Measurements from ENCODE around the gene SLC24A3. TPM values are rescaled to one million over a fixed set of nuclear protein-coding genes. Genes with fewer than 3 reads are reported as not detected.

The SLC24A3 gene
- total RNA-seq, 1 experiment from 2014 or later: not detected

DNA sequence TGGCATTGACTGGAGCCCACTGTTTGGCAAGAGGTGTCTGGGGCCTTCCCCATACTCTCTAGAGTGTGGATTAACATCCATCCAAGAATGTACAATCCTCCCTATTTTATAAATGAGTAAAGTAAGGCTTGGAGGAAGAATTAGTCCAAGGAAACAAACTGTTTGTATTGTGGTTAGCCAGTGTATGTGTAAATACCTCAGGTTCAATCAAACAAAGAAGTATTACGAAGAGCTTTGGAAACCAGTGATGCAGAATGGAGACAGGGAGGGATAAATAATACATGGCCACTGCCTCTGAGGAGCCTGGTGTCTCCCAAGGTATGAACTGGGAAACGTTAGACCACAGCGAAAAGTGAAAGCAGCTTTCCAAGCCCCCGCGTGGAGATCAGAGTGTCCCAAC lies 319.0 kb downstream of the SLC24A3 start:
- no peak for DNase-seq (ENCODE audit: low spot score)

DNA sequence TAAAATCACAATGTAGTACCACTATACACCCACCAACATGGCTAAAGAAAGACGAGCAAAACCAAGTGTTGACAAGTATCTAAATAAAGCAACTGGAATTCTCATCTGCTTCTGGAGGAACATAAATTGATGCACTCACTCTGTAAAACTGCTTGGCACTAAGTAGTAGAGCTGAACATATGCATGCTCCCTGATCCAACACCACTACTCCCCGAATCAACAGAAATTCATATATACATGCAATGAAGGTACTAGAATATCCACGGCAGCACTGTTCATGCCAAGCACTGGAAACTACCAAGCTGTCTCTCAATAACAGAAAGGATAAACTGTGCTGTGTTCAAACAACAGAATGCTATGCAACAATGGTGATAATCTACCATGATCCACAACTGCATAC lies 326.1 kb downstream of the SLC24A3 start:
- no peak for DNase-seq (ENCODE audit: low spot score)

DNA sequence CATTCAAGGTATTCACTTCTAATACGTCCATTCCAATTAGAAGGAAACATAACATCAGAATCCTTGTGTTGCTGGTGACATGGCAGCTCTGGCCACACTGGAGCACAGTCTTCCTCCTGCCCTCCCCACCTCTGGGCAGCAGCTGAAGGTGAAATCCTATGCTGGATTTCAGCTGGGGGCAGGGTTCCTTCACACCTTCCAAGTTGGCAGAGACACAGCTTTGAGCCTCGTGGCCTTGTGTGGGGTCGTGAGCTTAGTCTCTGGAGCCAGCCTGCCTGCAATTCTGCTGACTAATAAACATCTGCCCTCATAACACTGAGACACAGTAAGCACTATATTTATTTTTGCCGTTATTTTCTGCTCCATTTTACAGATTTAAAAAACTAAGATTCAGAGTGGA lies 326.7 kb downstream of the SLC24A3 start:
- DNase-seq (ENCODE audit: low spot score): no peak

DNA sequence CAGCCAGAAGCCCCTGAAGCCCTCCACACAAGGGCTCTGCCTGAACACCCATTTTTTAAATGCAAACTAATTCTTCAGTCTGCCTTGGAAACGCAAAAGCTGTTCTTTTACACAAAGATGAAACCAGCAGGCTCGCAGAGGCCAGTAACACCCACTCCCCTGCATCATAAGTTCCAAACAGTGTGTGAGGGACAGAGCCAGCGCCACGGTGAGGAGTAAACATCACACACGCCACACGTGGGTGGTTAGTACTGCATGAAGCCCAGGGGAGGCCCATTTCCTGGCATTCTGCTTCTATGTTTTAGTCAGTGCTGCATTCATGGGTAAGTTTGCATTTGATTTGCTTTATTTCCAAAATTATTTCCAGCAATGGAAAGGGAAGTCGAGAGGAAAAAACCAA lies 327.9 kb downstream of the SLC24A3 start:
- DNase-seq (ENCODE audit: low spot score): no peak

DNA sequence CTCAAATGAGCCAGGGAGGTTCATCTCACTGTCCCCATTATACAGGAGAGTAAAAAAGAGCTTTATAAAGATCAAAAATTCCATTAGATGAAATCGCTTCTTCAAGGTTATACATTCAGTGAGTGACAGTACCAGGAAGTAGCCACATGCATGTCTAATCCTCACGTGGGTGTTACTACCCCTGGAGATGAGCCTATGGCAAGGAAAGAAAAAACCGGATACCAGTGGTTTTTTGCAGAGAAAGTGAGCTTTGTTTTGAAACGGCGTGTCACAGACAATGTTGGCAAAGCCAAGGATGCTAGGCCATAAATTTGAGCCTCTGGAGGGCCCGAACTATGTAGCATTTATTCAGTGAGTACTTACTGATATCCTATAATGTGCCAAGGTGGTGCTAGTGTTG lies 330.7 kb downstream of the SLC24A3 start:
- DNase-seq (ENCODE audit: low spot score): no peak

DNA sequence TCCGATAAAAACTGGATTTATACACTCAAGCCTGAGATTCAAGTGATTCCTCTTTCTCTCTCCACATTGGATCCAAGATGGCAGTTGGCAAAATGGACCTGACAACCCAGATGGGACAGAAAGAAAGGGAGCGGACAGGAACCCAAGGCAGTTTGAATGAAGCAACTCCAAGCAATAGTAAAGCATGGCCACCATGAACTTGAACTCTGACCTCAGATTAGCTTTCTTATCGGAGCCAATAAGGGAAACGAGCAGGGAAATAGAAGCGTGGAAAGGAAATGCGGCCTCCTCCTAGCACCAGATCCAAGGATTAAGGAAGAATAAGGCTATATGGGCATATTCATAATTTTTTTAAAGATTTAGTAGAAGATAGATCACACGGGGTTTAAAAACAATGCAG lies 332.2 kb downstream of the SLC24A3 start:
- no peak for DNase-seq (ENCODE audit: low spot score)

DNA sequence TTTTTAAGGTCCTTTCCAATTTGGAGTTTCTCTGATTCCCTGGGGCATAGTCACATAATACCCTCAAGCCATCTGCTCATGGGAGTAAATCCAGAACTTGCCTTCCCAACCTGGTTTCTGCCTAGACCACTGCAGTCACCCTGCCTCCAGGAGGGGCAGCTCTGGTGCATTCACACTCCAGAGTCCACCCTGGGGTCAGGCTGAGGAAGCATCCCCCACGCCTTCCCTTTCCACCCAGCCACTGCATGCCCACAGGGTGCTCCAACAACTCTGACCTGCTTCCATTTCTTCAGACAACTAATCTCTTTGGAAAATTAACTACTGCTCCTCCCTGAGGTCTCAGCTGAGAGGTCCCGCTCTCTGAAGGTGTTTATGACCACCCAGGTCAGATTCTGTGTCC lies 334.2 kb downstream of the SLC24A3 start:
- no peak for DNase-seq (ENCODE audit: low spot score)

DNA sequence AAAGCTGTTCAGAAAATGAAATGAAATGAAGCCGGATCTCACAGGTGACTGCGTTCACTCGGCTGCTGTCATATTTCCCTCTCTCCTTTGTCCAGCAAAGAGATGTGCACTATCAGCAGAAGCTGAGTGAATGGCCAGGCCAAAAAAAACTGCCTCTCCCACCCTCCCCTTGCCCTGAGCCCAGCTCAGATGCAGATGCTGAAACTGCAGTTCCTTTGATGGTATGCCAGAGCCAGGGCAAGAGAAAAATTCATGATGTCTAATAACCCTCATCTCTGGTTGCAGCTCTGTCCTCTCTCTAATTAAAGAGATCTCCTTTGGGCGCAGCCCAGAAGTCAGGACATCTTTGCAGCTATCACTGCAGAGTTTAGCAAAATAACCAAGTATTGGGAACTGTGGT lies 335.1 kb downstream of the SLC24A3 start:
- DNase-seq (ENCODE audit: low spot score): no peak

DNA sequence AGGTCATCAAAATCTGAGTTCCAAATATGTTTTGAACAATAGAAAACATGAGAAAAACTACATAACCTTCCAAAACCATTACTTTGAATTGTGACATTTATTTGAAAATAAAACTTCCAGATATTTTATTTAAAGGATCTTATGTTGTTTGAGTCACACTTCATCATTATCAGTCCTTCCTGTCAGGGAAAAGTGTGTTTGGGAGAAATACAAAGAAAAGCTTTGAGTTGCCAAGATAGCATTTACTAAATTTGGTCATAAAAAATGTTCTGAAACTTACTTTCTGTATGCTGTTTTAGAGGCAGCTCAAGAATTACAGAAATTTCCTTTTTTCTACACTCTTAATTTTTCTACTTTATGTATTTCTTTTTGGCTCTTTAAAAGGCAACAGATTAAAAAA lies 337.5 kb downstream of the SLC24A3 start:
- no peak for DNase-seq (ENCODE audit: low spot score)

DNA sequence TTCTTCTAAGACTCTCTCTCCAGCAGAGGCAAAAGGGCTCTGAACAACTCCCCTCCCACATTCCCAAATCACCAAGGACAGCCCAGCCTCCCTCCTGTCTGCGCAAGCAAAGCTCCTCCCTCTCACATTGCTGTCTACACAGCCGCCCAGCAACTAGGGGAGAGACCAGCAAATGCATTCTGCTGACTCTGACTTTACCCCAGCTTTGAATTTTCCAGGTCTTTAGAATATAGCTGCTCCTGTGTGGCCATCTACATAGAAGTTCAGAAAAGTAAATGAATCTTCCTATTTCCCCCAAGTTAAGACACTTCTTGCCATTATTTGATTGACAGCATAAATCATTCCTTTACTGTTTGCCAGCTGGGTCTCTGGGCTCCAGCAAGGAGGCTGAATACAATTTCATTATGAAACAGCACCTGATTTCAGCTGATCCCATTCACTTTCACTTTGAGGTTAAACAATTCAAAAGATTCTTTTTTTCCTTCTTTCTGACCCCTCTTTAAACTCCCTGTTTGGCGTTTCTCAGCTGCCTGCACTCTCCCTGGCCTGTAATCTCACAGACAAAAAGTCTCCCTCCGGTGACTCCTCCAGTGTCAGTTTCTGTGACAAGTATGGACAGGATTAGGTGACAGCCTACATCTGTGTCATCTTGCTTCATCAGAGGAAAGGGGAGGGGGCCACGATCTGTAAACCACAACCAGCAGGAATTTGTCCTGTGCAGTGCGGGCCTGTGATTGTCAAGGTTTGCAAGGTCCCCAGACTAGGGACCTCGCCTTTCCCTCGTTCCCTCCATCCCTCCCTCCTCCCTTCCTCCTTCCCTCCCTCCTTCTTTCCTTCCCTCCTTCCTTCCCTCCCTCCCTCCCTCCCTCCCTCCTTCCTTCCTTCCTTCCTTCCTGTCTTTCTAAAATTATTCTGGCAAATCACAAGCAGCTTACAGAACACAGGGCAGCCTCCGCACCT lies 340.1 kb downstream of the SLC24A3 start:
- DNase-seq (ENCODE audit: low spot score): peak; percentile 4

DNA sequence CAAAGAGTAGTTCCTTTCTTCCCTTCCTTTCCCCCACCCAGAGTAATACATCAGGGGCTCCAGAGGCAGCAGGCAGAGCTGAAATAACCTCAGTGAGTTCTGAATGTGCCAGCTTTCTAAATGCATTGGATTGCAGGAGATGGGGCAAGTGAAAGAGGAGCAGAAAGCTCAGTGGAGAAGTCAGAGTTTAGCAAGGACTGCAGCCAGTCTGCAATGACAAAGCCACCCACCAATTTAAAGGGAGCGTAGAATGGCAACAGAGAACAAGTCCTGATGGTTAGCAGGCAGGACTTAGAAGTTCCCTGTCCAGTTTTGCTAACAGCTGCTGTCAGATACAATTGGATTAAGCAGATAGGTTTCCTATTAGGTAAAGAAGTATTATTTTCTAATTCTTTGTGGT lies 342.2 kb downstream of the SLC24A3 start:
- no peak for DNase-seq (ENCODE audit: low spot score)

DNA sequence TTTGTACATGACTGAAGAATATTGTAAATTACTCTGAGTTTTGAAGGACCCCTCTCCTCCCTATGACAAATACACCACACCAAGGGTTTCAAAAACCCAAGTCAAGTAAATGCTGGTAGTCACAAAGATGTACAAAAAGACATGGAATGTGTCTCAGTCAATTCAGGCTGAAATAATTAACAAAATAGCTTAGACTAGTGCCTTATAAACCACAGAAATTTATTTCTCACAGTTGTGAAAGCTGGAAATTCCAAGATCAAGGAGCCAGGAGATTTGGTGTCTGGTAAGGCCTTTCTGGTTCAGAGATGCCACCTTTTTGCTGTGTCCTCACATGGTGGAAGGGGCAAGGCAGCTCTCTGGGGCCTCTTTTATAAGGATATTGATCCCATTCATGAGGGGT lies 343.3 kb downstream of the SLC24A3 start:
- DNase-seq (ENCODE audit: low spot score): no peak

DNA sequence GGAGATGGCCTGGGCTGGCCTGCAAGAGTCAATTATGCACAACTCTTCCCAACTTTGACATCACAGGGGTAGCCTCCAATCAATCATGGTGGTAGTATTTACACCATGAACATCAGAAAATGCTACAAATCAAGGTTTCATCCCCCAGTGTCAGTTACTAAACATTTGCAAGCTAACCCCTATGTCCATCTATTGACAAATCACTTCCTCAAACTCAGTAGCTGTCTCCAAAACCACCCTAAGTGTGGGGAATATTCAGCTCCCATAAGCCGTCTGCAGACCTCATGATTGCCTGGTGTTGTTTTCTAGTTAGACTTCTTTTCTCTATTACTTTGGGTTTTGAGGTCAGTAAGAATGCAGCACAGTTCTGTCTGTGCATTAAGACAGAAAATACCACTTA lies 344.8 kb downstream of the SLC24A3 start:
- DNase-seq (ENCODE audit: low spot score): no peak

DNA sequence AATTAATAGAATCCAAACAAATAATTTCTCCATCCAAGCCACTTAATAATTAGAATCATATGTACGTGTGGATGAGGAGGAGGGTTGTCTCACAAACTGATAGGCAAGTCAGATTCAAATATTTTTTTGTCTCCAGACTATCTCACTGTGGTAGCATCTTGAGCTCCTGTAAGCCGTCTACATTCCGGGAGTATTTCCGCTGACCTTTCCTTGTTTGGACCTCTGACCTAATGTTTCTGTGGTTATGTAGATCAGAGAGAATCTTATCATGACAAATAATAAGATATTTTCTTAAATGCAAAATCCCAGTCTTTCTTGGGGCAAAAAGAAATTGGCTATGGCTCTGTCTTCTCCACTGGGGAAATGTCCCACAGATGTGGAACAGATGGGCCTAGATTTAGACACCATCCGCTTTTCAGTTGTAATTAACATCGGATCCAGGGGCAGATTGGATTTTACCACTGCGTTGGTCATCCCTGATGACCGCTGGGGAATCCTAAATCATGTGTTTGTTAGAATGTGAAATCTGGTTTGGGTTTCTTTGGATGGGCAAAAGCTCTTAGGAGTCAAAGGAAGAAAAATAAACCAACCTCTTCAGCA lies 348.5 kb downstream of the SLC24A3 start:
- no peak for DNase-seq (ENCODE audit: low spot score)

DNA sequence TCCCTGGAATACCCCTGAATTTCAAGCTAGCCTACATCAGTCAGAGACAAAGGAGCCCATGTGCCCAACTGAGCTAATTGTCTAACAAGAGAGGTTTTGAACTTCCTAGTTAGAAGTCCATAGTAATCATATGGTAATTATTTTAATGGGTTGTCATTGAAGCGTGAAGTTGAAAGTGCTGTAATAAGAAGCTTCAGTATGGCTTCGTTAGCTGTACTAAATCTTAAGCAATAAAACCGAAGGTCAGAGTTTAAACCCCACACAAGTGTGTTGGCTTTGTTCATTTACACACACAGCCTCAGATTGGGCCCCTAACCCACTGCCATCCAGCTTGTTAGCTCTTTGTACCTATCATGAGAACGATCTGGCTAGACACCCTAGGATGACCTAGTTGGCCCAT lies 350.0 kb downstream of the SLC24A3 start:
- DNase-seq (ENCODE audit: low spot score): no peak

DNA sequence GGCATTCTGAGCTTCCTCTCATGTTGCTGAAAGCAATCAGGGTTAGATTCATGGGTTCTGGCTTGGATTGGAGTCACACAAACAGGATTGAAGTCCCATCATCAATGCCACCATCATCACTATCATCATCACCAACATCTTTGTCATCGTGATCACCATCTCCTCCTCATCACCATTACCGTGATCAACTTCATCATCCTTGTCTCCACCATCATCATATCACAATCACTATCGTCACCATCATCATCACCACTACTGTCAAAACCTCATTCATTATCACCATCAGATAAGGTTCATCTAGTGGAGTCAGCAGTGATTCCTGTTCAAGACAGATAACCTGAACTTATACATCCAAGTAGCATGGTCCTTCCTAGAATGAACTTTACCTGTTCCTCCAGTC lies 351.8 kb downstream of the SLC24A3 start:
- no peak for DNase-seq (ENCODE audit: low spot score)

DNA sequence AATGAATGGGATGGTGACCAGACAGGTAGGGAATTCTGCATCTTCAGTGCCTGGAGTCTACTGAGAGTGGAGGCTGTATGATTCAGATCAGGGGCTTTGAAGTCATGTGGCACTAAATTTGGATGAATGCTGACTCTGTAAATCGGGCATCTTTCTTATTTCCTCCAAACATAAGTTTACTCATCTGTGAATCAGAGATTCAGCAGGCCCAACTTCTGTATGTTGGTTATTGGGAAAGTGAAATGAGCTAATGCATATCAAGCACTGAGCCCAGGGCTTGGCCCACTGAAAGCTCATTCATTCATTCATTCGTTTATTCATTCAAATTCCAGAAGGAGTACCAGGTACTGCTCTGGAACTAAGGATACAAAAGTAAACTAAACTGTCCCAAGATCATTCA lies 353.3 kb downstream of the SLC24A3 start:
- no peak for DNase-seq (ENCODE audit: low spot score)

DNA sequence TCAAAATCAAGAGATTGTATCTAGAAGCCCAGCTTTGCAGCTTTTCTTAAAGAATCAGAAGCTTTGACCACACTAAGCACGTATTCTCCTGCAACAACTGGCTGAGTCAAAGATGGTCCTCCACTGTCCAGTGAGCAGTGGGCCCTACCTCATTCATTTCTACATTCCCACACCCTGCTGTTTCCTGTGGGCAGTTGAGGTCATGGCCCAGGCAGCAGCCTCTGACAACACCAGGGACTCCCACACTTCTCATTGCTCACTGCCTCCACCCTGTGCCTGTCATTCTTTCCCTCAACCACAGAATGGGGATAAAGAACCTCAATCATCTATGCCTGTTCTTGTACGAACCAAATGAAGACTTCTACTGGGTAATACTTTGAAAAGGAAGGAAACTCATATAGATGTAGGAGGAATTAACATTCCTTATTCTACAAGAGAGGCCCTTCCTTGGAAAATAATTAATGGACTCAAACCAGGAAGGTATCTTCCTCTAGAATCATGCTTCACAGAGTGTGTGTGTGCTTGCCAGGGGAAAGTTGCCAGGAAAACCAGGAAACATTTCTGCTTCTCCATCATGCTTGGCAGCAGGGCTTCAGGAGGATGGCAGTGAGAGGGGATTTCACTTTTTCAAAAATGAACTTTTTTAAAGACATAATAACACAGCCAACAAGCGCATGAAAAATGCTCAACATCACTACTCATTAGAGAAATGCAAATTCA lies 353.9 kb downstream of the SLC24A3 start:
- DNase-seq (ENCODE audit: low spot score): peak; percentile 4

DNA sequence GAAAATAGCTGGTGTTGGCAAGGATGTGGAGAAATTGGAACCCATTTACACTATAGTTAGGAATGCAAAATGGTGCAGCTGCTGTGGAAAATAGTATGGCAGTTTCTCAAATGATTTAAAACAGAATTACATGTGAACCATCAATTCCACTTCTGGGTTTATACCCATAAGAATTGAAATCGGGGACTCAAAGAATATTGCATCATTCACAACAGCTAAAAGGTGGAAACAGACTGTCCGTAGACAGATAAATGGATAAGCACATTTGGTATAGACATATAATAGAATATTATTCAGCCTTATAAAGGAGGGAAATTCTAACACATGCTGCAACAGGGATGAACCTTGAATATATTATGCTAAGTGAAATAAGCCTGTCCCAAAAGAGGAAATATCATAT lies 355.7 kb downstream of the SLC24A3 start:
- no peak for DNase-seq (ENCODE audit: low spot score)

DNA sequence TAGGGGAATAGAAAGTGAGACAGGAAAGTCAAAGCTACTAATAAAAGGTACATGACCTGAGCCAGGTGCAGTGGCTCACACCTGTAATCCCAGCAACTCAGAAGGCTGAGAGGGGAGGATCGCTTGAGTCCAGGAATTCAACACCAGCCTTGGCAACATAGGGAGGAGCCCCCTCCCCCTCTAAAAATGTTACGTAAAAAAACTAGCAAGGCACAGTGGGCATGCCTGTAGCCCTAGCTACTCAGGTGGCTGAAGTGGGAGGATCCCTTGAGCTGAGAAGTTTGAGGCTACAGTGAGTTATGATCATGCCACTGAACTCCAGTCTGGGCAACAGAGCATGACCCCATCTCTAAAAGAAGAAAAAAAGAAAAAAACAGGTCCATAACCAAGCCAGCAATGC lies 359.6 kb downstream of the SLC24A3 start:
- no peak for DNase-seq (ENCODE audit: low spot score)

DNA sequence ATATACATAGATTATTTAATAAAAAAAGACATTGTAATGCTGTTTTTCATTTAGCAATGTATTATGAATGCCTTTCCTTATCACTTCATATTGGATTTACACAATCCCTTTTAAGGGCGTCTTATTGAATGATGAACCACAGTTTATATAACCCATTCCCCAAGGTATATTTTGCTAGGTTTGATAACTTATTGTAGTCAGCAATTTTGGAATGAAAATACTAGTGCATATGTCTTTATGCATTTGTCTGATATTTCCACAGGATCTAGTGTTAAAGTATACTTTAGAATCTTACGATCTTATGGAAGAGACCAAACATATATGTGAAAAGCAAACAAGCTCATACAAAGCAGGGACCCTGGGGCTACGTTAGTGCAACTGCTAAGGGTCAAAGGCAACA lies 365.2 kb downstream of the SLC24A3 start:
- DNase-seq (ENCODE audit: low spot score): no peak

DNA sequence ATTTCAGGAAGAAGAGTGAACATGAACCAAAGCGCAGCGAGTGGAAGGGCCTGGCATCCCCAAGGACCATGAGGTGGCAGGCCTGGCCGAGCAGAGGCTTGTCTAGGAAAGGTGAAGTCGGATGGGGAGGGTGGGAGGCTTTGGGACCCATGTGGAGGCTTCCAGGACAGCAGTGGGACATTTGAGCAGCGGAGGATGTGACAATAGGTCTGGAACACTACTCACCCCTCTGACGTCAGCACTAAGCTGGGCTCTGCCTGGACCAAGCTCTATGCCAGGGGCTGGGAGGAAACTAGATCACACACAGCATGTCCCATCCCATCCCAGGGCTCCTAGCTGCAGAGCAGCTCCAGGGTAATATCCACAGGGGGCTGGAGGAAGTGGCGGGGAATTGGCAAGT lies 370.3 kb downstream of the SLC24A3 start:
- no peak for DNase-seq (ENCODE audit: low spot score)

Measured in A172 (cell line).